ENCODE data around the gene SORCS2.

The SORCS2 gene

DNA sequence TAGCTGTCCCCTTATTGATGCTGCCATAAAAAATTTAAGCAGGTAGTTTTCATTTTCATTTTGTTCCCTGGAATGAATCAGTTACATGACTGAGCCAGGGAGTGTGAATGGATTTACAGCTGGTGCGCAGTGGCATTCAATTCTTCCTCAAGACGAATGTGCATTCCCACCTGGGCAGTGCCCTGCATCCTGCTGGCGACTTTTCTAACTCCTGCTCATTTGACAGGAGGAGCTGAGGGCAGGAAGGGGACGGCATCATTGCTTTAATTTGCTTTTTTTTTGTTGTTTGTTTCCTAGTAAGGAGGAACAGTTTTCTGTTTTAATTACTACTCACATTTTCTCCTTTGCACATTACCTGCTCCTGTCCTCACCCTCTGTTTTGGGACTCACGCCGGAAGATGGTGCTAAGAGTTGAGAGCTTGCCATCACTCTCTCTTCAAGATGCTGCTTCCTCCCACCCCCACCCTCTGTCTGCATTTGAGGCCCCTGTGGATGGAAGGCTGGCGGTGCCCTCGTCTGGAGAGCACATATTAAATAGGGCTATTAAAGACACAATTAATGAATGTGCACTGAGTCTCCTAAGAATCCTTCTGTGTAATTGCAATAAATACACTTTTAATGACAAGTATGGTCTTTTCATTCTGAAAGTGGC, 206.6 kb downstream of the SORCS2 start:
- no peak overlapping the region for H3K4me3 ChIP-seq (ENCODE audit: low read depth, low read length)
- TF ChIP-seq, protein P1, sequence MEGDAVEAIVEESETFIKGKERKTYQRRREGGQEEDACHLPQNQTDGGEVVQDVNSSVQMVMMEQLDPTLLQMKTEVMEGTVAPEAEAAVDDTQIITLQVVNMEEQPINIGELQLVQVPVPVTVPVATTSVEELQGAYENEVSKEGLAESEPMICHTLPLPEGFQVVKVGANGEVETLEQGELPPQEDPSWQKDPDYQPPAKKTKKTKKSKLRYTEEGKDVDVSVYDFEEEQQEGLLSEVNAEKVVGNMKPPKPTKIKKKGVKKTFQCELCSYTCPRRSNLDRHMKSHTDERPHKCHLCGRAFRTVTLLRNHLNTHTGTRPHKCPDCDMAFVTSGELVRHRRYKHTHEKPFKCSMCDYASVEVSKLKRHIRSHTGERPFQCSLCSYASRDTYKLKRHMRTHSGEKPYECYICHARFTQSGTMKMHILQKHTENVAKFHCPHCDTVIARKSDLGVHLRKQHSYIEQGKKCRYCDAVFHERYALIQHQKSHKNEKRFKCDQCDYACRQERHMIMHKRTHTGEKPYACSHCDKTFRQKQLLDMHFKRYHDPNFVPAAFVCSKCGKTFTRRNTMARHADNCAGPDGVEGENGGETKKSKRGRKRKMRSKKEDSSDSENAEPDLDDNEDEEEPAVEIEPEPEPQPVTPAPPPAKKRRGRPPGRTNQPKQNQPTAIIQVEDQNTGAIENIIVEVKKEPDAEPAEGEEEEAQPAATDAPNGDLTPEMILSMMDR (IDR thresholded peaks at IDR 0.05; ENCODE audit: low read depth, low read length) = no peak

DNA sequence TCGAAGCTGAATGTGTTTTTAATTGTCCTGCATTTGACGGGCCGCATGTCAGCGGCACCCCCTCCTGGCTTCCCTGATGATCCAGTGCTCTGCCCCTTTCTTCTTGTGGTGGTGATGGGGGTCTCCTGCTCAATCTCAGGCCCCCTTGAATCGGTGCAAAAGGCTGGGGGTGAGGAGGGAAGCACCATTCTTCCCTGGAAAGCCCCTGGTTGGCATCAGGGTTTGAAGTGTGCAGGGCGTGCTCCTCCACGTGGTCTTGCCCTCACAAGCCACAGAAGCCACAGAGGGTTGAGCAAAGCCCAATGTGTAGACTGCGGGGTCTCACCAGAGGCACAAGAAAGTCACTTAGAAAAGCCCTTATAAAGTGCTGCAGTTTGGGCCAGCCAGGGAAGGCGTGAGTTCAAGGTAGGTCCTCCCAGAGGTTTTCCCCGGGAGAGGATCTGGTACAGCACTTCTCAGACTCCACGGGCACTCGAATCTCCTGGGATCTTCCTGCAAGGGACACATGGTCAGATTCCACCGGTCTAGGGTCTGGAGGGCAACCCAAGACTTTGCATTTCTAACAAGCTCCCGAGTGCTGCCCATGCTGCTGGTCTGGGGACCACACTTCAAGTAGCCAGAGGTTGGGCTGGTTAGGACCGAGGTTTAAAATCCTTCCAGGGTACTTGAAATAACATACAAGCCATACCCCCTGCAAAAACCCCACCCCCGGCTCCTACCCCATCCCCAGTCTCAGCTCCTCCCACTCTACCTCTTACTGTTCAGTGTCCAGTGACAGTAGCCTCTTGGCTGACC, 207.3 kb downstream of the SORCS2 start:
- no peak overlapping the region for H3K4me3 ChIP-seq (ENCODE audit: low read depth, low read length)
- TF ChIP-seq, protein P1 (IDR thresholded peaks at IDR 0.05; ENCODE audit: low read depth, low read length) = no peak

DNA sequence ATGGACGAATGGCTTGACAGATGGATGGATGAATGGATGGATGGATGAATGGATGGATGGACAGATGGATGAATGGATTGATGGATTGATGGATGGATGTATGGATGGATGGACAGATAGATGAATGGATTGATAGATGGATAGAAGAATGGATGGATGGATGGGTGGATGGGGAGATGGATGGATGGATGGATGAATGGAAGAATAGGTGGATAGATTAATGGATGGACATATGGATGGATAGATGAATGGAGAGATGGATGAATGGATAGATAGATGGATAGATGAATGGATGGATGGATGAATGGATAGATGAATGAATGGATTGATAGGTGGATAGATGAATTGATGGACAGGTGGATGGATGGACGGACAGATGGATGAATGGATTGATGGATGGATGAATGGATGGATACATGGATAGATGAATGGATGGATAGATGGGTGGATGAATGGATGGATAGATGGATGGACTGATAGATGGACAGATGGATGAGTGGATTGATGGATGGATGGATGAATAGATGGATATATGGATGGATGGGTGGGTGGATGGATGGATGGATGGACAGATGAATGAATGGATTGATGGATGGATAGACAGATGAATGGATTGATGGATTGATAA, 208.4 kb downstream of the SORCS2 start:
- TF ChIP-seq, protein P1 (IDR thresholded peaks at IDR 0.05; ENCODE audit: low read depth, low read length) = no peak
- H3K4me3 ChIP-seq (ENCODE audit: low read depth, low read length) = no peak overlapping the region

DNA sequence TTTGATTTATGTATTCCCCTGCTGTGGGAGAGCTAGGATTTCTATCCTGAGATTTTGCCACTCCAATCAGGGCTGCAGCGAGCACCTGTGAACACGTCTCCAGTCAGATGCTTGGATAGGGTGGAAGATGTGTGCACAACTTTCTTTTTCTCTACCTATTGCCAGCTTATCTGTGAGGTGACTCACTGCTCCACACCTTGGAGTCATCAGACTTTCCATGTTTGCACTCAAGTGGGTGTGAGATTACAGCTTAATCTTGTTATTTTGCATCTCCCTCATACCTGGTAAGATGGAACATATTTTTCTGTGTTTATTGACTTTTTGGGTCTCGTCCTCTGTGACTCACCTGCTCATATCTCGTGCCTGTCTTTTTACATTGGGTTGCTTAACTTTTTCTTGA, 210.2 kb downstream of the SORCS2 start:
- TF ChIP-seq, protein P1 (IDR thresholded peaks at IDR 0.05; ENCODE audit: low read depth, low read length) = no peak
- no peak overlapping the region for H3K4me3 ChIP-seq (ENCODE audit: low read depth, low read length)

DNA sequence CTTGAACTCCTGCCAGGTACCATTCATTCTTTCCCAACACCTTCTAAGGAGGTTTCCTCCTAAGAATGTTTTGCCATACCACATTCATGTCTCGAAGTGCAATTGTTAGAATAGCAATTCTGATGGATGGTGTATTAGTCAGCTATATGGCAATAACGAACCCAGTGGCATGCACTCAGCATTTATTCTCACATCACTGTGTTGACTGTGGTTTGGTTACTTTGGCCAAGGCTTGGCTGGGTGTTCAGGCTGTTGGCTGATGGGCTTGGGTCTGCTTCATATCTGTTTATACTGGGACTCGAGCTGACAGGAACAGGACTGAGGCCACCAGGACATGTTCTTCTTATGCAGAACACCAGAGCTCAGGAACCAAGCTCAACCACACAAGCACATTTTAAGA, 210.7 kb downstream of the SORCS2 start:
- H3K4me3 ChIP-seq (ENCODE audit: low read depth, low read length) = no peak overlapping the region
- TF ChIP-seq, protein P1 (IDR thresholded peaks at IDR 0.05; ENCODE audit: low read depth, low read length) = no peak

DNA sequence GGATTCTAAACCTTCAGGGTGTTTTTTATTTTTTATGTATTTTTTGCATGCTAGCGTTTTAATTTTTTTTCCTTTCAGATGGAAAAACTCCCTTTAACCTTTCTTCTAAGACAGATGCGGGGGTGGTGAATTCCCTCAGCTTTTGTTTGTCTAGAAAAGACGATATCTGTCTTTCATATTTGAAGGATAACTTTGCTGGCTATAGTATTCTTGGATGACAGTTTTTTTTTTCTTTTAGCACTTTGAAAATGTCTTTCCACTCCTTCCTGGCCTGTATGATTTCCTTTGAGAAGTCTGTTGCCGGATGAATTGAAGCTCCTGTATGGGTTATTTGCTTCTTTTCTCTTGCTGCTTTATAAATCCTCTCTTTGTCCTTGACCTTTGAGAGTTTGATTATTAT, 215.8 kb downstream of the SORCS2 start:
- TF ChIP-seq, protein P1 (IDR thresholded peaks at IDR 0.05; ENCODE audit: low read depth, low read length) = no peak
- no peak overlapping the region for H3K4me3 ChIP-seq (ENCODE audit: low read depth, low read length)

DNA sequence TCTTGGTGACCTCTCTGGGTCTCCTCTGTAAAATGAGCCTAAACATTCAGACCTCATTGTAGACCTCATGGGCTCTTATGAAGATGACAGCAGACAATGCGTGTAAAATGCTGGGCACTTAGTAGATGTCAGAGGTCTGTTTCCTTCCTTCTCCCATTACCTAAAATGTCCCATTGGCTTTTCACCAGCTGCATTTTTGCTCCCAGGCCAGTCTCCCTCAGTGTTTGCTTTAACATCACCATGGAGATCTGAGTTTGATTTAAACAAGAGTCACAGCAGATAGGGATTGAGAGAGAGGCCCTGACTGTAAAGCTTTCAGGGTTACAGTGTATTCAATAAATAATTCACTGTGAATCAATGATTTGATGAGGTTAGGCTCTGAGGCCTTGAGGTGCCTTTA, 218.1 kb downstream of the SORCS2 start:
- H3K4me3 ChIP-seq (ENCODE audit: low read depth, low read length) = no peak overlapping the region
- TF ChIP-seq, protein P1 (IDR thresholded peaks at IDR 0.05; ENCODE audit: low read depth, low read length) = no peak

Measured in WI38 (cell line).